HG03558 (cell line): ENCODE results near the gene CDH1.

Experiments used
- ATAC-seq: cut with Tn5 transposase; IDR thresholded peaks from one replicate; pipeline ENCODE4 v1.9.1; 2021; ENCODE audit warnings: moderate number of reproducible peaks; ENCODE audit not compliant: unreplicated experiment; ENCODE audit errors: extremely low read depth

Gene CDH1

GRCh38 chr16:68759062-68759461 lies 22.0 kb downstream of the CDH1 start:
- ATAC-seq: no peak

- ATAC-seq: peak; percentile 29
These were observed 23.7 kb downstream of the CDH1 start for GRCh38 chr16:68760671-68761275.

- no peak for ATAC-seq
These were observed 26.1 kb downstream of the CDH1 start for GRCh38 chr16:68762996-68763756.

- no peak for ATAC-seq
These were observed 27.8 kb downstream of the CDH1 start for GRCh38 chr16:68764862-68765261.

- no peak for ATAC-seq
These were observed 30.5 kb downstream of the CDH1 start for GRCh38 chr16:68767581-68767980.

GRCh38 chr16:68768175-68768574 lies 31.1 kb downstream of the CDH1 start:
- no peak for ATAC-seq

GRCh38 chr16:68768771-68769170 lies 31.7 kb downstream of the CDH1 start:
- ATAC-seq: no peak

GRCh38 chr16:68770671-68771070 lies 33.6 kb downstream of the CDH1 start:
- ATAC-seq: no peak

- no peak for ATAC-seq
These were observed 35.1 kb downstream of the CDH1 start for GRCh38 chr16:68772030-68772681.

GRCh38 chr16:68772871-68773270 lies 35.8 kb downstream of the CDH1 start:
- ATAC-seq: no peak

- no peak for ATAC-seq
These were observed 38.0 kb downstream of the CDH1 start for GRCh38 chr16:68774982-68775634.

GRCh38 chr16:68776821-68777485 lies 39.9 kb downstream of the CDH1 start:
- peak; percentile 71 for ATAC-seq

- no peak for ATAC-seq
These were observed 41.6 kb downstream of the CDH1 start for GRCh38 chr16:68778551-68779231.

- no peak for ATAC-seq
These were observed 42.8 kb downstream of the CDH1 start for GRCh38 chr16:68779891-68780290.

GRCh38 chr16:68781784-68782183 lies 44.7 kb downstream of the CDH1 start:
- no peak for ATAC-seq

GRCh38 chr16:68782198-68783174 lies 45.4 kb downstream of the CDH1 start:
- no peak for ATAC-seq

- ATAC-seq: no peak
These were observed 47.1 kb downstream of the CDH1 start for GRCh38 chr16:68784226-68784625.

- ATAC-seq: no peak
These were observed 47.6 kb downstream of the CDH1 start for GRCh38 chr16:68784721-68785120.

- ATAC-seq: no peak
These were observed 48.6 kb downstream of the CDH1 start for GRCh38 chr16:68785715-68786114.
